H1 (cell line): ENCODE data around the gene MGMT. TPM values are rescaled to one million over a fixed set of nuclear protein-coding genes. Genes with fewer than 3 reads are reported as not detected.

Experiments used
- CTCF ChIA-PET: fragments of 300-600 bp; sonication (Branson Sonifier 250); formaldehyde crosslinking; loops from one replicate; lab custom pipeline; 2021; ENCODE audit not compliant: partially characterized antibody; lab: Charles Lee
- POLR2A ChIA-PET: fragments of 300-600 bp; sonication (Branson Sonifier 250); formaldehyde crosslinking; loops from one replicate; lab custom pipeline; 2021; ENCODE audit warnings: inconsistent platforms; ENCODE audit not compliant: partially characterized antibody; lab: Charles Lee
- DNase-seq, 2 experiments: peaks; one replicate each; pipeline versions ENCODE4 v3.0.0 to v3.0.0-alpha.2; 2010 to 2022; ENCODE audit warnings: low spot score in 2 of 2, low read depth in 1 of 2, mixed read lengths in 1 of 2
- FAIRE-seq: peaks from 2 replicates; lab custom pipeline; 2011; peaks lifted over from hg19 to GRCh38; lab: Jason Lieb, UNC
- H2AFZ ChIP-seq: 2 replicates; pipeline ENCODE4 v1.8.1; 2012; ENCODE audit warnings: low read length, inconsistent platforms
- H2AK5ac ChIP-seq: 2 replicates; pipeline ENCODE4 v1.6.1; 2013; ENCODE audit warnings: low read depth, low read length
- H2BK120ac ChIP-seq: replicated peaks from 2 replicates; pipeline ENCODE3; 2013; ENCODE audit warnings: low read depth, low read length, inconsistent platforms
- H2BK12ac ChIP-seq: 2 replicates; pipeline ENCODE4 v1.6.1; 2013; ENCODE audit warnings: low read depth, low read length
- H2BK15ac ChIP-seq: 2 replicates; pipeline ENCODE4 v1.6.1; 2013; ENCODE audit warnings: low read length
- H2BK20ac ChIP-seq: 2 replicates; pipeline ENCODE4 v1.6.1; 2013; ENCODE audit warnings: low read length
- H2BK5ac ChIP-seq: 2 replicates; pipeline ENCODE4 v1.6.1; 2013; ENCODE audit warnings: low read depth, low read length
- H3K14ac ChIP-seq: 2 replicates; pipeline ENCODE4 v1.6.1; 2013; ENCODE audit warnings: inconsistent platforms; ENCODE audit not compliant: insufficient read length
- H3K18ac ChIP-seq: 2 replicates; pipeline ENCODE4 v1.6.1; 2013; ENCODE audit warnings: low read length; ENCODE audit errors: extremely low read depth
- H3K23ac ChIP-seq: 2 replicates; pipeline ENCODE4 v1.6.1; 2013; ENCODE audit warnings: inconsistent platforms; ENCODE audit not compliant: insufficient read length
- H3K23me2 ChIP-seq: 2 replicates; pipeline ENCODE4 v1.6.1; 2013; ENCODE audit warnings: low read depth, low read length
- H3K27ac ChIP-seq: 2 replicates; pipeline ENCODE4 v1.6.1; 2011; ENCODE audit warnings: low read depth, low read length, inconsistent platforms
- H3K27me3 ChIP-seq, 4 experiments: replicated peaks in 1 of 4; 1 replicate in 1 of 4; 2 replicates in 3 of 4; pipeline versions ENCODE4 v1.6.1 to v1.8.1; 2011 to 2013; ENCODE audit warnings: low read length in 3 of 4, mild to moderate bottlenecking in 3 of 4, inconsistent platforms in 2 of 4, mixed read lengths in 2 of 4, moderate library complexity in 1 of 4; ENCODE audit not compliant: control insufficient read depth in 3 of 4, insufficient read depth in 3 of 4; ENCODE audit errors: extremely low read depth in 1 of 4
- H3K36me3 ChIP-seq, 4 experiments: 2 replicates each; pipeline versions ENCODE4 v1.6.1 to v1.8.1; 2011 to 2013; ENCODE audit warnings: mild to moderate bottlenecking in 4 of 4, low read length in 3 of 4, moderate library complexity in 2 of 4, control low read depth in 1 of 4, inconsistent platforms in 1 of 4; ENCODE audit not compliant: insufficient read depth in 4 of 4, control insufficient read depth in 2 of 4
- H3K4ac ChIP-seq: replicated peaks from 2 replicates; pipeline ENCODE3; 2013; ENCODE audit warnings: low read length, low read depth, mixed read lengths, inconsistent platforms; ENCODE audit not compliant: insufficient read length
- H3K4me1 ChIP-seq, 4 experiments: replicated peaks in 1 of 4; 1 replicate in 1 of 4; 2 replicates in 3 of 4; pipeline versions ENCODE4 v1.6.1 to v1.8.1; 2011 to 2013; ENCODE audit warnings: low read length in 3 of 4, inconsistent platforms in 2 of 4, mixed read lengths in 1 of 4; ENCODE audit not compliant: insufficient read depth in 4 of 4, control insufficient read depth in 3 of 4
- H3K4me2 ChIP-seq, 2 experiments: 2 replicates each; pipeline versions ENCODE4 v1.6.1 to v1.8.1; 2011 to 2013; ENCODE audit warnings: low read depth in 2 of 2, low read length in 2 of 2, control low read depth in 1 of 2, inconsistent platforms in 1 of 2, mild to moderate bottlenecking in 1 of 2; ENCODE audit not compliant: insufficient read depth in 1 of 2
- H3K4me3 ChIP-seq, 4 experiments: fragments of 200-600, 300-600 bp in 1 of 4; sonication (generic), shearing (Covaris generic), sonication (Bioruptor Twin) in 1 of 4; 2 replicates each; pipeline versions ENCODE4 v1.5.1 to v1.8.1; 2011 to 2016; ENCODE audit warnings: low read length in 4 of 4, low read depth in 3 of 4, control low read depth in 2 of 4, inconsistent platforms in 2 of 4, mild to moderate bottlenecking in 2 of 4, mixed read lengths in 1 of 4, moderate library complexity in 1 of 4; ENCODE audit not compliant: insufficient read depth in 2 of 4; ENCODE audit errors: extremely low read depth in 1 of 4
- H3K56ac ChIP-seq: replicated peaks from 2 replicates; pipeline ENCODE3; 2013; ENCODE audit warnings: low read depth, mild to moderate bottlenecking, mixed read lengths, low read length, inconsistent platforms; ENCODE audit not compliant: insufficient read length
- H3K79me1 ChIP-seq: 2 replicates; pipeline ENCODE4 v1.6.1; 2013; ENCODE audit warnings: low read depth, low read length, control low read depth
- H3K79me2 ChIP-seq, 2 experiments: 2 replicates each; pipeline versions ENCODE4 v1.6.1 to v1.8.1; 2012 to 2013; ENCODE audit warnings: low read length in 2 of 2, mild to moderate bottlenecking in 2 of 2, inconsistent platforms in 1 of 2; ENCODE audit not compliant: insufficient read depth in 2 of 2, control insufficient read depth in 1 of 2
- H3K9ac ChIP-seq, 4 experiments: replicated peaks in 1 of 4; 1 replicate in 1 of 4; 2 replicates in 3 of 4; pipeline versions ENCODE4 v1.6.1 to v1.8.1; 2011 to 2013; ENCODE audit warnings: low read depth in 3 of 4, low read length in 3 of 4, control low read depth in 2 of 4, mild to moderate bottlenecking in 2 of 4, moderate library complexity in 2 of 4, inconsistent platforms in 1 of 4; ENCODE audit errors: extremely low read depth in 1 of 4
- H3K9me3 ChIP-seq, 2 experiments: 2 replicates each; pipeline versions ENCODE4 v1.6.1 to v1.8.1; 2012 to 2013; ENCODE audit warnings: mild to moderate bottlenecking in 2 of 2, moderate library complexity in 2 of 2, control low read depth in 1 of 2, inconsistent platforms in 1 of 2, low read depth in 1 of 2, low read length in 1 of 2, mixed read lengths in 1 of 2; ENCODE audit not compliant: insufficient read depth in 2 of 2
- H4K20me1 ChIP-seq, 2 experiments: replicated peaks in 1 of 2; 2 replicates each; pipeline versions ENCODE3 to v1.8.1; 2011 to 2013; ENCODE audit warnings: inconsistent platforms in 2 of 2, low read length in 2 of 2, mild to moderate bottlenecking in 1 of 2; ENCODE audit not compliant: insufficient read depth in 2 of 2, control insufficient read depth in 1 of 2
- H4K5ac ChIP-seq: 2 replicates; pipeline ENCODE4 v1.6.1; 2013; ENCODE audit warnings: low read length, low read depth, mixed read lengths, inconsistent platforms; ENCODE audit not compliant: insufficient read length
- H4K8ac ChIP-seq: 2 replicates; pipeline ENCODE4 v1.8.0; 2013; ENCODE audit warnings: mild to moderate bottlenecking, moderate library complexity, low read length, inconsistent platforms; ENCODE audit not compliant: insufficient read depth; ENCODE audit errors: extremely low read depth
- H4K91ac ChIP-seq: replicated peaks from 2 replicates; pipeline ENCODE3; 2013; ENCODE audit warnings: low read length, mixed read lengths, inconsistent platforms; ENCODE audit not compliant: insufficient read length
- ATF2 ChIP-seq: IDR thresholded peaks from 2 replicates; pipeline ENCODE4 v1.6.1; 2012; ENCODE audit warnings: low read length, inconsistent platforms
- CBX5 ChIP-seq: fragments of 300-800, 300-1000 bp; sonication (generic); IDR thresholded peaks from 2 replicates; pipeline ENCODE4 v1.7.1; 2016; ENCODE audit warnings: antibody characterized with exemption, low read length, low read depth
- CTBP2 ChIP-seq: IDR thresholded peaks from 2 replicates; pipeline ENCODE4 v1.7.0; 2011; ENCODE audit warnings: borderline replicate concordance, mild to moderate bottlenecking, moderate library complexity, mixed read lengths, low read length; ENCODE audit not compliant: insufficient read depth, insufficient read length
- E2F6 ChIP-seq: IDR thresholded peaks from 2 replicates; pipeline ENCODE4 v1.6.1; 2012; ENCODE audit warnings: inconsistent platforms
- FOSL1 ChIP-seq: IDR thresholded peaks from 2 replicates; pipeline ENCODE4 v1.6.1; 2011; ENCODE audit warnings: mild to moderate bottlenecking, low read depth, low read length, moderate library complexity; ENCODE audit not compliant: insufficient read depth
- NRF1 ChIP-seq: IDR thresholded peaks from 2 replicates; pipeline ENCODE4 v1.6.1; 2011; ENCODE audit warnings: mild to moderate bottlenecking, low read depth, low read length, improper control_type of control experiment
- RFX5 ChIP-seq: IDR thresholded peaks from 2 replicates; pipeline ENCODE4 v1.6.1; 2011; ENCODE audit warnings: low read depth, low read length, improper control_type of control experiment, borderline replicate concordance
- SIN3A ChIP-seq, 2 experiments: IDR thresholded peaks in 1 of 2; conservative IDR thresholded peaks in 1 of 2; 2 replicates each; pipeline ENCODE4 v1.6.1; 2011 to 2012; ENCODE audit warnings: low read length in 2 of 2, improper control_type of control experiment in 1 of 2, low read depth in 1 of 2, mild to moderate bottlenecking in 1 of 2
- USF2 ChIP-seq: IDR thresholded peaks from 2 replicates; pipeline ENCODE4 v1.6.1; 2011; ENCODE audit warnings: low read length, improper control_type of control experiment
- WGBS, 2 experiments: shearing (Covaris generic) in 1 of 2; methylation state at CpG; one replicate each; pipeline versions ENCODE4 v1.1.6 to v1.1.7; 2013 to 2015; ENCODE audit warnings: low lambda C conversion rate in 2 of 2, mixed read lengths in 2 of 2, inconsistent platforms in 1 of 2, low coverage in 1 of 2, missing lambda C conversion rate in 1 of 2; ENCODE audit not compliant: insufficient replicate concordance in 2 of 2, insufficient coverage in 1 of 2, insufficient read length in 1 of 2; ENCODE audit errors: extremely low coverage in 1 of 2, missing lambda C conversion rate in 1 of 2; 5-methylcytosine and 5-hydroxymethylcytosine counted together
- polyA plus RNA-seq, 7 experiments: library from polyadenylated mRNA; depleted of rRNA in 3 of 7; stranded (reverse) in 5 of 7; unstranded in 2 of 7; fragments of >200 nt in 5 of 7; fragments of 200-250 nt in 2 of 7; gene quantifications; 1 replicate in 5 of 7; 2 replicates in 1 of 7; 4 replicates in 1 of 7; pipeline versions ENCODE4 v1.2.1 to v1.2.3, GENCODE V29; 2011 to 2013; ENCODE audit warnings: missing spikeins in 2 of 7, mixed read lengths in 2 of 7
- total RNA-seq: library from RNA; stranded (reverse); fragmentation: NEBNext Ultra II Directional; extraction: Animal tissue kit (Norgen Biotek cat#: 25700); gene quantifications from 2 replicates; pipeline ENCODE4 v1.2.1, GENCODE V29; 2021

Gene MGMT
- total and polyA plus RNA-seq, 2 of the 8 experiments (the other 6 are each of a cell fraction or from before 2014, with no cell fraction given) = 9.9 to 10.7 TPM

- H2BK20ac ChIP-seq = no peak overlapping the region
- H3K56ac ChIP-seq = no peak overlapping the region
- no peaks in the 10 kb centered on the region for H3K23me2 ChIP-seq
- FAIRE-seq (no peak), DNase-seq (no peak)
- no peak overlapping the region for H3K9ac ChIP-seq
- H3K4me3 ChIP-seq = no peak overlapping the region
- no peaks in the 10 kb centered on the region for H3K79me1 ChIP-seq
- no peaks in the 10 kb centered on the region for H3K9me3 ChIP-seq
- H3K79me2 ChIP-seq = no peaks in the 10 kb centered on the region
- no peak overlapping the region for H2BK15ac ChIP-seq
- H4K5ac ChIP-seq = no peak overlapping the region
- H3K4ac ChIP-seq = no peak overlapping the region
- no peak overlapping the region; a peak in 1 of 4 replicates for H3K4me2 ChIP-seq
- peaks cover 0 to 12% (median 2%) of the 10 kb centered on the region in 4 experiments; a peak in 5 of 7 replicates for H3K4me1 ChIP-seq
- H2AFZ ChIP-seq = no peak overlapping the region
- no peak overlapping the region for H2AK5ac ChIP-seq
- no peak overlapping the region for H3K27ac ChIP-seq
- H3K14ac ChIP-seq = no peak overlapping the region
- no peak overlapping the region for H3K18ac ChIP-seq
- CTCF ChIA-PET = no interaction called here
- H2BK120ac ChIP-seq = no peak overlapping the region
- no peak overlapping the region for H2BK5ac ChIP-seq
- no peak overlapping the region for H4K8ac ChIP-seq
- 90% methylated on average over 7 of the region's 7 CpGs; no CpG with 5 or more reads in 1 of the 2 experiments for WGBS, 2 experiments
- H3K36me3 ChIP-seq = no peaks in the 10 kb centered on the region
- POLR2A ChIA-PET = no interaction called here
- no peaks in the 10 kb centered on the region for H4K20me1 ChIP-seq
- H3K27me3 ChIP-seq = no peaks in the 10 kb centered on the region
- no peak overlapping the region for H4K91ac ChIP-seq
- no peak overlapping the region for H3K23ac ChIP-seq
- no peak overlapping the region for H2BK12ac ChIP-seq
- TF ChIP-seq E2F6 (no peak), ATF2 (no peak), CBX5 (no peak), CTBP2 (no peak), NRF1 (no peak), USF2 (no peak), FOSL1 (no peak), RFX5 (no peak), SIN3A (conservative IDR thresholded peaks at IDR 0.05 in 1 of 2, IDR thresholded peaks at IDR 0.05 in 1 of 2; ENCODE audit: low read depth in 1 of 2, low read length in 2 of 2) (no peak)
Measured at GRCh38 chr10:129440722-129441316, 26.2 kb upstream of the MGMT start.
